HepG2 (cell line): ENCODE data around the gene ZNF506. TPM values are rescaled to one million over a fixed set of nuclear protein-coding genes. Genes with fewer than 3 reads are reported as not detected.

Experiments
- CBX1 ChIP-seq: IDR thresholded peaks from one replicate; pipeline ENCODE4 v1.6.1; 2016; ENCODE audit warnings: antibody characterized with exemption, low read depth
- FOXO1 ChIP-seq: sonication (generic); formaldehyde crosslinking; IDR thresholded peaks from 2 replicates; pipeline ENCODE4 v1.4.0; 2020; ENCODE audit warnings: missing genetic modification reagents
- GFI1 ChIP-seq: sonication (generic); formaldehyde crosslinking; IDR thresholded peaks from 2 replicates; pipeline ENCODE4 v1.5.0; 2020; ENCODE audit warnings: missing genetic modification reagents, mild to moderate bottlenecking, borderline replicate concordance
- KDM3A ChIP-seq: IDR thresholded peaks from 2 replicates; pipeline ENCODE4 v1.6.1; 2018; ENCODE audit warnings: low read depth, missing compliant biosample characterization
- KDM5B ChIP-seq: sonication (generic); formaldehyde crosslinking; IDR thresholded peaks from 2 replicates; pipeline ENCODE4 v1.4.0; 2020; ENCODE audit warnings: missing genetic modification reagents, mild to moderate bottlenecking, borderline replicate concordance
- KLF13 ChIP-seq: sonication (generic); formaldehyde crosslinking; IDR thresholded peaks from 2 replicates; pipeline ENCODE4 v1.4.0; 2020; ENCODE audit warnings: mild to moderate bottlenecking, missing genetic modification reagents
- KLF16 ChIP-seq, 2 experiments: sonication (generic) in 1 of 2; formaldehyde crosslinking in 1 of 2; IDR thresholded peaks; 2 replicates each; pipeline versions ENCODE4 v1.6.1 to v1.8.0; 2016 to 2023; ENCODE audit warnings: missing genetic modification reagents in 2 of 2, missing compliant biosample characterization in 1 of 2
- MTF1 ChIP-seq: sonication (generic); formaldehyde crosslinking; IDR thresholded peaks from 2 replicates; pipeline ENCODE4 v1.5.0; 2020; ENCODE audit warnings: missing genetic modification reagents
- PHF20 ChIP-seq: sonication (generic); formaldehyde crosslinking; IDR thresholded peaks from 2 replicates; pipeline ENCODE4 v1.5.0; 2020; ENCODE audit warnings: mild to moderate bottlenecking, missing genetic modification reagents
- POLR2AphosphoS5 ChIP-seq: IDR thresholded peaks from 2 replicates; pipeline ENCODE4 v1.6.1; 2012; ENCODE audit warnings: low read depth, low read length
- SATB2 ChIP-seq: sonication (generic); formaldehyde crosslinking; IDR thresholded peaks from 2 replicates; pipeline ENCODE4 v1.5.0; 2020; ENCODE audit warnings: missing genetic modification reagents
- SNAPC2 ChIP-seq: sonication (generic); formaldehyde crosslinking; IDR thresholded peaks from 2 replicates; pipeline ENCODE4 v1.8.1; 2022; ENCODE audit warnings: mild to moderate bottlenecking, missing genetic modification reagents
- TARDBP ChIP-seq: sonication (generic); formaldehyde crosslinking; IDR thresholded peaks from 2 replicates; pipeline ENCODE4 v1.8.0; 2022; ENCODE audit warnings: mild to moderate bottlenecking, missing genetic modification reagents
- ZNF431 ChIP-seq: sonication (generic); formaldehyde crosslinking; IDR thresholded peaks from 2 replicates; pipeline ENCODE4 v1.9.0; 2022; ENCODE audit warnings: missing genetic modification reagents, low read depth, mild to moderate bottlenecking, borderline replicate concordance
- ZNF550 ChIP-seq: sonication (generic); formaldehyde crosslinking; IDR thresholded peaks from 2 replicates; pipeline ENCODE4 v1.4.0; 2020; ENCODE audit warnings: mild to moderate bottlenecking, missing genetic modification reagents, borderline replicate concordance
- ZNF572 ChIP-seq: sonication (generic); formaldehyde crosslinking; IDR thresholded peaks from 2 replicates; pipeline ENCODE4 v1.5.1; 2020; ENCODE audit warnings: mild to moderate bottlenecking, missing genetic modification reagents
- ZNF749 ChIP-seq: sonication (generic); formaldehyde crosslinking; IDR thresholded peaks from 2 replicates; pipeline ENCODE4 v1.8.0; 2022; ENCODE audit warnings: mild to moderate bottlenecking, missing genetic modification reagents, moderate library complexity, borderline replicate concordance
- ZNF841 ChIP-seq: sonication (generic); formaldehyde crosslinking; IDR thresholded peaks from 2 replicates; pipeline ENCODE4 v1.8.1; 2023; ENCODE audit warnings: missing genetic modification reagents, borderline replicate concordance
- ZNF850 ChIP-seq: sonication (generic); formaldehyde crosslinking; conservative IDR thresholded peaks from 2 replicates; pipeline ENCODE4 v1.9.0; 2021; ENCODE audit warnings: mild to moderate bottlenecking, missing genetic modification reagents
- polyA plus RNA-seq, 8 experiments: library from polyadenylated mRNA; depleted of rRNA in 3 of 8; stranded (reverse) in 7 of 8; unstranded in 1 of 8; fragments of >200 nt; fragmentation: Illumina TruSeq in 4 of 8; extraction: Trizol in 4 of 8; gene quantifications; 2 replicates each; pipeline versions ENCODE4 v1.2.1 to v1.2.3, GENCODE V29; 2011 to 2016; ENCODE audit warnings: low read depth in 4 of 8, missing spikeins in 1 of 8, mixed read lengths in 1 of 8; ENCODE audit not compliant: insufficient read depth in 1 of 8
- total RNA-seq, 5 experiments: library from RNA; depleted of rRNA; stranded (reverse); fragments of >200 nt; fragmentation: Illumina TruSeq; extraction: Trizol; gene quantifications; 2 replicates each; pipeline ENCODE4 v1.2.3, GENCODE V29; 2016; ENCODE audit warnings: low read depth in 1 of 5
- TF ChIP-seq, protein P1 (sequence below): sonication (generic); formaldehyde crosslinking; IDR thresholded peaks from 2 replicates; pipeline ENCODE4 v1.4.0; 2020; ENCODE audit warnings: missing genetic modification reagents
- TF ChIP-seq, protein P2 (sequence below): sonication (generic); formaldehyde crosslinking; IDR thresholded peaks from 2 replicates; pipeline ENCODE4 v1.4.0; 2020; ENCODE audit warnings: missing genetic modification reagents
- TF ChIP-seq, protein P3 (sequence below): sonication (generic); formaldehyde crosslinking; IDR thresholded peaks from 2 replicates; pipeline ENCODE4 v1.8.0; 2022; ENCODE audit warnings: missing genetic modification reagents, mild to moderate bottlenecking, inconsistent platforms, borderline replicate concordance

The ZNF506 gene
- total and polyA plus RNA-seq, 2 of the 13 experiments (the other 11 are each of a cell fraction or from before 2014, with no cell fraction given), result not detected

DNA sequence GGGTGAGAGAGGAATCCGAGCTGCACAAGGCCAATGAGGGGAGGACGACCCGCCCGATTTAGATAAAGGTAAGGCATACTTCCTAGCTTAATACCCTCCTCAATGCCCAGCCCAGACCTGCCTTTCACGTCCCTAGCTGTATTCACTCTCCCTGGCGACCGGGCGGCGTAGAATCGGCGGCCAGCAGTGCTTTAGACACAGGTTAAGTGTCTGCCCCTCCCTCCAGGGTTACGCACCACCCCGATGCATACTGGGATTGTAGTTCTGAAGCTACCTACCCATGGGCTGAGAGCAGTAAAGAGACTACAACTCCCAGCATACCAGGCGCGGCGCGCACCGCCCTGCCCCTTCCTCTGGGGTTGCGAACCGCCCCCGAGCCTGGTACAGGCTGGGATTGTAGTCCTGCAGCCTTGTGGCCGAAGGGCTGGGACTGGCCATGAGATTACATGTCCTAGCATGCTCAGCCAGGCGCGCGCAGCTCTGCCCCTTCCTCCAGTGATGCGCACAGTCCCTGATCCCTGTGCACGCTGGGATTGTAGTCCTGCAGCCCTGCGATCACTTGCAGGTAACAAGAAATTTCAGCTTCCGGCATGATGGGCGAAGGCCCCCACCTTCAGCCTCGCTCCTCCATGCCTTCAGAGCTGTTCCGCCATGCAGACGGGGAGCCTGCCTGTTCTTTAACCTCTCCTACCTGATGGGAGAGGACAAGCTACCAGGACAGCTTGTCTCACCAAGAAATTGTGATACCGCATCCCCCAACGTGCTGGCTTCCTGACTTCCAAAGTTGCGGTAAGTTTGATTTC lies 45.1 kb downstream of the ZNF506 start (continued):
- TF ChIP-seq KLF16 (CRISPR knock-in tag; IDR thresholded peaks at IDR 0.05) (peak in 1 of 2 experiments; percentile 84; a peak in 2 of 4 replicates), ZNF841 (CRISPR knock-in tag) (no peak), SNAPC2 (CRISPR knock-in tag) (peak; percentile 90), MTF1 (CRISPR knock-in tag) (no peak; the same call in 1 of the 2 replicates), POLR2AphosphoS5 (peak; percentile 88), KDM5B (peak; percentile 76; the same call in 1 of the 2 replicates), ZNF749 (CRISPR knock-in tag) (no peak), ZNF850 (CRISPR knock-in tag) (no peak), KDM3A (CRISPR knock-in tag) (no peak; the same call in 1 of the 2 replicates), ZNF550 (CRISPR knock-in tag) (no peak), CBX1 (peak; percentile 18), ZNF431 (CRISPR knock-in tag) (0 out of 2 replicates have a peak, but pooled peaks have one; percentile 68), FOXO1 (CRISPR knock-in tag) (0 out of 2 replicates have a peak, but pooled peaks have one; percentile 32), ZNF572 (no peak; the same call in 1 of the 2 replicates), TARDBP (CRISPR knock-in tag) (peak; percentile 93; the same call in 1 of the 2 replicates), PHF20 (CRISPR knock-in tag) (peak; percentile 65), KLF13 (CRISPR knock-in tag) (no peak), GFI1 (CRISPR knock-in tag) (no peak), SATB2 (no peak)
- TF ChIP-seq, protein P1, sequence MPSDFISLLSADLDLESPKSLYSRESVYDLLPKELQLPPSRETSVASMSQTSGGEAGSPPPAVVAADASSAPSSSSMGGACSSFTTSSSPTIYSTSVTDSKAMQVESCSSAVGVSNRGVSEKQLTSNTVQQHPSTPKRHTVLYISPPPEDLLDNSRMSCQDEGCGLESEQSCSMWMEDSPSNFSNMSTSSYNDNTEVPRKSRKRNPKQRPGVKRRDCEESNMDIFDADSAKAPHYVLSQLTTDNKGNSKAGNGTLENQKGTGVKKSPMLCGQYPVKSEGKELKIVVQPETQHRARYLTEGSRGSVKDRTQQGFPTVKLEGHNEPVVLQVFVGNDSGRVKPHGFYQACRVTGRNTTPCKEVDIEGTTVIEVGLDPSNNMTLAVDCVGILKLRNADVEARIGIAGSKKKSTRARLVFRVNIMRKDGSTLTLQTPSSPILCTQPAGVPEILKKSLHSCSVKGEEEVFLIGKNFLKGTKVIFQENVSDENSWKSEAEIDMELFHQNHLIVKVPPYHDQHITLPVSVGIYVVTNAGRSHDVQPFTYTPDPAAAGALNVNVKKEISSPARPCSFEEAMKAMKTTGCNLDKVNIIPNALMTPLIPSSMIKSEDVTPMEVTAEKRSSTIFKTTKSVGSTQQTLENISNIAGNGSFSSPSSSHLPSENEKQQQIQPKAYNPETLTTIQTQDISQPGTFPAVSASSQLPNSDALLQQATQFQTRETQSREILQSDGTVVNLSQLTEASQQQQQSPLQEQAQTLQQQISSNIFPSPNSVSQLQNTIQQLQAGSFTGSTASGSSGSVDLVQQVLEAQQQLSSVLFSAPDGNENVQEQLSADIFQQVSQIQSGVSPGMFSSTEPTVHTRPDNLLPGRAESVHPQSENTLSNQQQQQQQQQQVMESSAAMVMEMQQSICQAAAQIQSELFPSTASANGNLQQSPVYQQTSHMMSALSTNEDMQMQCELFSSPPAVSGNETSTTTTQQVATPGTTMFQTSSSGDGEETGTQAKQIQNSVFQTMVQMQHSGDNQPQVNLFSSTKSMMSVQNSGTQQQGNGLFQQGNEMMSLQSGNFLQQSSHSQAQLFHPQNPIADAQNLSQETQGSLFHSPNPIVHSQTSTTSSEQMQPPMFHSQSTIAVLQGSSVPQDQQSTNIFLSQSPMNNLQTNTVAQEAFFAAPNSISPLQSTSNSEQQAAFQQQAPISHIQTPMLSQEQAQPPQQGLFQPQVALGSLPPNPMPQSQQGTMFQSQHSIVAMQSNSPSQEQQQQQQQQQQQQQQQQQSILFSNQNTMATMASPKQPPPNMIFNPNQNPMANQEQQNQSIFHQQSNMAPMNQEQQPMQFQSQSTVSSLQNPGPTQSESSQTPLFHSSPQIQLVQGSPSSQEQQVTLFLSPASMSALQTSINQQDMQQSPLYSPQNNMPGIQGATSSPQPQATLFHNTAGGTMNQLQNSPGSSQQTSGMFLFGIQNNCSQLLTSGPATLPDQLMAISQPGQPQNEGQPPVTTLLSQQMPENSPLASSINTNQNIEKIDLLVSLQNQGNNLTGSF, result no peak
- TF ChIP-seq, protein P2, sequence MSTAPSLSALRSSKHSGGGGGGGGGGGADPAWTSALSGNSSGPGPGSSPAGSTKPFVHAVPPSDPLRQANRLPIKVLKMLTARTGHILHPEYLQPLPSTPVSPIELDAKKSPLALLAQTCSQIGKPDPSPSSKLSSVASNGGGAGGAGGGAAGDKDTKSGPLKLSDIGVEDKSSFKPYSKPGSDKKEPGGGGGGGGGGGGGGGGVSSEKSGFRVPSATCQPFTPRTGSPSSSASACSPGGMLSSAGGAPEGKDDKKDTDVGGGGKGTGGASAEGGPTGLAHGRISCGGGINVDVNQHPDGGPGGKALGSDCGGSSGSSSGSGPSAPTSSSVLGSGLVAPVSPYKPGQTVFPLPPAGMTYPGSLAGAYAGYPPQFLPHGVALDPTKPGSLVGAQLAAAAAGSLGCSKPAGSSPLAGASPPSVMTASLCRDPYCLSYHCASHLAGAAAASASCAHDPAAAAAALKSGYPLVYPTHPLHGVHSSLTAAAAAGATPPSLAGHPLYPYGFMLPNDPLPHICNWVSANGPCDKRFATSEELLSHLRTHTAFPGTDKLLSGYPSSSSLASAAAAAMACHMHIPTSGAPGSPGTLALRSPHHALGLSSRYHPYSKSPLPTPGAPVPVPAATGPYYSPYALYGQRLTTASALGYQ, result no peak
- TF ChIP-seq, protein P3, sequence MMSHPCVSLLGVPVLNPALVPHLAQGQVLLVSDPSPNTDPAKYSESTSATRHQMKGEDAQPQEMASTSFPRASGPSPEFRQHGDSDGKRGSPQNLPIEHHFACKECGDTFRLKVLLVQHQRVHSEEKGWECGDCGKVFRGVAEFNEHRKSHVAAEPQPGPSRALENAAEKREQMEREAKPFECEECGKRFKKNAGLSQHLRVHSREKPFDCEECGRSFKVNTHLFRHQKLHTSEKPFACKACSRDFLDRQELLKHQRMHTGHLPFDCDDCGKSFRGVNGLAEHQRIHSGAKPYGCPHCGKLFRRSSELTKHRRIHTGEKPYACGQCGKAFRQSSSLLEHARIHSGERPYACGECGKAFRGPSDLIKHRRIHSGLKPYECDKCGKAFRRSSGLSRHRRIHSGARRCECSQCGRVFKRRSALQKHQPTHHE (CRISPR knock-in tag), result no peak
